Spleen (tissue), 11 donors: ENCODE data around the gene GAGE12D. TPM values are rescaled to one million over a fixed set of nuclear protein-coding genes. Genes with fewer than 3 reads are reported as not detected.

Source experiments
- polyA plus RNA-seq, 3 donors: library from polyadenylated mRNA; stranded (reverse); fragments of 200-250 nt; gene quantifications; one replicate each; pipeline ENCODE4 v1.2.1, GENCODE V29; 2013
- small RNA-seq, 4 donors: library from RNA; depleted of rRNA; stranded (forward); fragments of <200 nt; gene quantifications; one replicate each; pipeline ENCODE3, GENCODE V24; 2016
- total RNA-seq, 7 donors: library from RNA; depleted of rRNA in 3 of 7; stranded (reverse); fragments of >200 nt in 3 of 7; fragmentation: NEBNext Ultra II Directional in 4 of 7; extraction: Animal tissue kit (Norgen Biotek cat#: 25700) in 4 of 7; gene quantifications; one replicate each; pipeline versions ENCODE4 v1.1.0 to v1.2.1, GENCODE V29; 2016 to 2021
- donor health status: healthy with polysubstance abuse.
- donor health status: DM: no; HTN: no; CAD: no; lungs with moderate emphysema.
- donor health status: DM: no; HTN: no; CAD: no.
- donor health status: Bipolar disorder and iron deficiency.
- donor health status: healthy.
- donor health status: DM: no; HTN: no; CAD: no.
- donor health status: DM: yes; HTN: yes; CAD: no.

The GAGE12D gene
- total and polyA plus RNA-seq, 10 donors: not detected

Small RNA genes lying within 50 kb of the gene (small RNA-seq; reads per million reads assigned to genes)
- 0 reads per million in 4 donors for gene GAGE12B

Other genes with a start within 250 kb of the GAGE12D start
- gene GAGE10, start 238.1 kb upstream of the GAGE12D start, total RNA-seq: not detected
- gene GAGE10, start 238.1 kb upstream of the GAGE12D start, polyA plus RNA-seq: not detected
- gene GAGE12J, start 219.7 kb upstream of the GAGE12D start, total RNA-seq: not detected
- not detected for gene GAGE12J, start 219.7 kb upstream of the GAGE12D start, polyA plus RNA-seq
- not detected for gene GAGE13, start 210.2 kb upstream of the GAGE12D start, total RNA-seq
- not detected for gene GAGE13, start 210.2 kb upstream of the GAGE12D start, polyA plus RNA-seq
- not detected for gene GAGE12C, start 9.6 kb upstream of the GAGE12D start, total RNA-seq
- not detected for gene GAGE12C, start 9.6 kb upstream of the GAGE12D start, polyA plus RNA-seq
- not detected for gene GAGE12E, start 9.6 kb downstream of the GAGE12D start, total RNA-seq
- gene GAGE12E, start 9.6 kb downstream of the GAGE12D start, polyA plus RNA-seq: not detected
- not detected for gene GAGE12F, start 19.1 kb downstream of the GAGE12D start, total RNA-seq
- gene GAGE12F, start 19.1 kb downstream of the GAGE12D start, polyA plus RNA-seq: not detected
- not detected for gene GAGE12G, start 28.7 kb downstream of the GAGE12D start, total RNA-seq
- not detected for gene GAGE12G, start 28.7 kb downstream of the GAGE12D start, polyA plus RNA-seq
- gene GAGE12H, start 38.2 kb downstream of the GAGE12D start, total RNA-seq: not detected
- gene GAGE12H, start 38.2 kb downstream of the GAGE12D start, polyA plus RNA-seq: not detected
- gene GAGE2A, start 47.8 kb downstream of the GAGE12D start, total RNA-seq: not detected
- not detected for gene GAGE2A, start 47.8 kb downstream of the GAGE12D start, polyA plus RNA-seq
- not detected for gene GAGE1, start 57.3 kb downstream of the GAGE12D start, total RNA-seq
- gene GAGE1, start 57.3 kb downstream of the GAGE12D start, polyA plus RNA-seq: not detected
- not detected for gene PAGE1, start 154.3 kb downstream of the GAGE12D start, total RNA-seq
- not detected for gene PAGE1, start 154.3 kb downstream of the GAGE12D start, polyA plus RNA-seq